Liver (tissue), 9 donors: ENCODE results near the gene PLAC9. TPM values are rescaled to one million over a fixed set of nuclear protein-coding genes. Genes with fewer than 3 reads are reported as not detected.

ENCODE experiments used
- DNase-seq: peaks from one replicate; pipeline ENCODE4 v3.0.0-alpha.2; 2017; ENCODE audit warnings: low spot score
- H3K27ac ChIP-seq, 2 donors: one replicate each; pipeline ENCODE4 v1.7.0; 2013; ENCODE audit warnings: inconsistent platforms in 2 of 2, low read length in 2 of 2, control low read depth in 1 of 2, low read depth in 1 of 2, mild to moderate bottlenecking in 1 of 2
- H3K27me3 ChIP-seq, 4 donors: one replicate each; pipeline versions ENCODE4 v1.6.1 to v1.7.0; 2013; ENCODE audit warnings: low read length in 3 of 4, inconsistent platforms in 1 of 4, mild to moderate bottlenecking in 1 of 4, moderate library complexity in 1 of 4; ENCODE audit not compliant: control insufficient read depth in 4 of 4, insufficient read depth in 4 of 4
- H3K36me3 ChIP-seq, 4 donors: one replicate each; pipeline versions ENCODE4 v1.6.1 to v1.7.0; 2013; ENCODE audit warnings: low read length in 3 of 4, mild to moderate bottlenecking in 3 of 4, low read depth in 1 of 4, moderate library complexity in 1 of 4; ENCODE audit not compliant: control insufficient read depth in 4 of 4, insufficient read depth in 3 of 4
- H3K4me1 ChIP-seq, 4 donors: one replicate each; pipeline versions ENCODE4 v1.6.1 to v1.7.0; 2013; ENCODE audit warnings: low read length in 3 of 4, mild to moderate bottlenecking in 3 of 4, moderate library complexity in 1 of 4; ENCODE audit not compliant: control insufficient read depth in 4 of 4, insufficient read depth in 4 of 4
- H3K4me3 ChIP-seq, 3 donors: one replicate each; pipeline versions ENCODE4 v1.6.1 to v1.7.0; 2013; ENCODE audit warnings: low read length in 3 of 3, control low read depth in 1 of 3, low read depth in 1 of 3, mild to moderate bottlenecking in 1 of 3
- H3K9ac ChIP-seq, 2 donors: one replicate each; pipeline ENCODE4 v1.7.0; 2013; ENCODE audit warnings: low read length in 2 of 2, mild to moderate bottlenecking in 2 of 2, moderate library complexity in 2 of 2, control low read depth in 1 of 2, low read depth in 1 of 2
- H3K9me3 ChIP-seq, 4 donors: one replicate each; pipeline versions ENCODE4 v1.6.1 to v1.7.0; 2013; ENCODE audit warnings: low read length in 3 of 4; ENCODE audit not compliant: control insufficient read depth in 4 of 4
- ATF3 ChIP-seq: IDR thresholded peaks from 2 replicates; pipeline ENCODE4 v1.6.1; 2016; ENCODE audit warnings: antibody characterized with exemption
- CTCF ChIP-seq: fragments of 150-350 bp; IDR thresholded peaks from 2 replicates; pipeline ENCODE4 v1.5.1; 2017; ENCODE audit warnings: improper control_type of control experiment, low read depth, low read length; ENCODE audit not compliant: missing input control
- EGR1 ChIP-seq, 2 donors: IDR thresholded peaks; 2 replicates each; pipeline ENCODE4 v1.6.1; 2016 to 2018; ENCODE audit warnings: antibody characterized with exemption in 2 of 2, low read depth in 2 of 2
- FOXA1 ChIP-seq: IDR thresholded peaks from 2 replicates; pipeline ENCODE4 v1.6.1; 2016; ENCODE audit warnings: antibody characterized with exemption
- FOXA2 ChIP-seq: IDR thresholded peaks from 2 replicates; pipeline ENCODE4 v1.6.1; 2016; ENCODE audit warnings: antibody characterized with exemption
- GABPA ChIP-seq, 2 donors: IDR thresholded peaks in 1 of 2; conservative IDR thresholded peaks in 1 of 2; 2 replicates each; pipeline ENCODE4 v1.6.1; 2016; ENCODE audit warnings: antibody characterized with exemption in 2 of 2, mild to moderate bottlenecking in 1 of 2, moderate library complexity in 1 of 2
- HNF4A ChIP-seq, 2 donors: conservative IDR thresholded peaks; 2 replicates each; pipeline ENCODE4 v1.6.1; 2016; ENCODE audit warnings: antibody characterized with exemption in 2 of 2, mild to moderate bottlenecking in 2 of 2
- HNF4G ChIP-seq: IDR thresholded peaks from 2 replicates; pipeline ENCODE4 v1.6.1; 2016; ENCODE audit warnings: antibody characterized with exemption
- JUND ChIP-seq, 2 donors: IDR thresholded peaks; 2 replicates each; pipeline ENCODE4 v1.6.1; 2016; ENCODE audit warnings: antibody characterized with exemption in 2 of 2
- MAX ChIP-seq: IDR thresholded peaks from 2 replicates; pipeline ENCODE4 v1.6.1; 2016; ENCODE audit warnings: antibody characterized with exemption
- NR2F2 ChIP-seq: IDR thresholded peaks from 2 replicates; pipeline ENCODE4 v1.6.1; 2016; ENCODE audit warnings: antibody characterized with exemption
- RAD21 ChIP-seq, 2 donors: IDR thresholded peaks; 2 replicates each; pipeline ENCODE4 v1.6.1; 2016; ENCODE audit warnings: antibody characterized with exemption in 2 of 2, mild to moderate bottlenecking in 2 of 2
- REST ChIP-seq: IDR thresholded peaks from 2 replicates; pipeline ENCODE4 v1.6.1; 2016; ENCODE audit warnings: antibody characterized with exemption, mild to moderate bottlenecking
- RXRA ChIP-seq, 2 donors: IDR thresholded peaks; 2 replicates each; pipeline ENCODE4 v1.6.1; 2017 to 2018; ENCODE audit warnings: antibody characterized with exemption in 2 of 2, mild to moderate bottlenecking in 1 of 2
- SP1 ChIP-seq: IDR thresholded peaks from 2 replicates; pipeline ENCODE4 v1.6.1; 2018; ENCODE audit warnings: antibody characterized with exemption, mild to moderate bottlenecking
- TAF1 ChIP-seq: conservative IDR thresholded peaks from 2 replicates; pipeline ENCODE4 v1.6.1; 2016; ENCODE audit warnings: antibody characterized with exemption, mild to moderate bottlenecking
- YY1 ChIP-seq: IDR thresholded peaks from 2 replicates; pipeline ENCODE4 v1.6.1; 2016; ENCODE audit warnings: antibody characterized with exemption, mild to moderate bottlenecking
- ZBTB33 ChIP-seq: IDR thresholded peaks from 2 replicates; pipeline ENCODE4 v1.6.1; 2016; ENCODE audit warnings: antibody characterized with exemption
- WGBS: extraction: QIAGEN DNeasy Blood & Tissue Kit; methylation state at CpG from one replicate; pipeline ENCODE4 v1.1.7; 2013; 5-methylcytosine and 5-hydroxymethylcytosine counted together
- polyA plus RNA-seq, 2 donors: library from polyadenylated mRNA; stranded (reverse) in 1 of 2; unstranded in 1 of 2; fragments of 200-250 nt in 1 of 2; fragments of >200 nt in 1 of 2; fragmentation: Nextera tagmentation in 1 of 2; extraction: Ambion mirVana in 1 of 2; gene quantifications; one replicate each; pipeline versions ENCODE4 v1.2.1 to v1.2.3, GENCODE V29; 2013 to 2015
- total RNA-seq, 2 donors: library from RNA; depleted of rRNA; stranded (reverse); fragments of >200 nt; gene quantifications; one replicate each; pipeline ENCODE4 v1.2.3, GENCODE V29; 2014
- donor health status: healthy.
- donor health status: healthy.
- donor health status: healthy.
- donor health status: healthy.
- donor health status: healthy.

The PLAC9 gene
- total and polyA plus RNA-seq, 4 donors, result 0.67 to 5.6 (median 2.1) TPM

GRCh38 chr10:80150172-80150571, 17.6 kb downstream of the PLAC9 start:
- peaks cover 6 to 33% (median 21%) of the 10 kb centered on the region in 4 donors for H3K36me3 ChIP-seq
- H3K4me1 ChIP-seq, result no peaks in the 10 kb centered on the region
- no peak overlapping the region for H3K9ac ChIP-seq
- H3K9me3 ChIP-seq, result no peaks in the 10 kb centered on the region
- H3K4me3 ChIP-seq, result no peak overlapping the region
- TF ChIP-seq FOXA2 (no peak), NR2F2 (no peak), EGR1 (IDR thresholded peaks at IDR 0.05; ENCODE audit: low read depth in 2 of 2) (no peak), MAX (no peak), HNF4A (conservative IDR thresholded peaks at IDR 0.05) (no peak), YY1 (no peak), FOXA1 (no peak), ATF3 (no peak), RXRA (IDR thresholded peaks at IDR 0.05) (no peak), HNF4G (no peak), CTCF (no peak), JUND (IDR thresholded peaks at IDR 0.05) (no peak), GABPA (IDR thresholded peaks at IDR 0.05 in 1 of 2, conservative IDR thresholded peaks at IDR 0.05 in 1 of 2) (no peak), ZBTB33 (no peak), RAD21 (IDR thresholded peaks at IDR 0.05) (no peak), TAF1 (no peak), SP1 (no peak), REST (no peak)
- WGBS, result 82% methylated on average over 2 of the region's 2 CpGs
- no peaks in the 10 kb centered on the region for H3K27me3 ChIP-seq
- no peak for DNase-seq
- H3K27ac ChIP-seq, result no peak overlapping the region

GRCh38 chr10:80152820-80153219, 20.3 kb downstream of the PLAC9 start:
- Histone ChIP-seq H3K4me1 (no peaks in the 10 kb centered on the region), H3K36me3 (peaks cover 7 to 54% (median 32%) of the 10 kb centered on the region in 4 donors), H3K27ac (no peak overlapping the region), H3K9me3 (no peaks in the 10 kb centered on the region), H3K4me3 (no peak overlapping the region), H3K9ac (no peak overlapping the region), H3K27me3 (no peaks in the 10 kb centered on the region)
- no peak for DNase-seq
- WGBS, result 96% methylated on average over 6 of the region's 6 CpGs
- TF ChIP-seq YY1, result no peak
